K562 (cell line): ENCODE results near the gene SMAD5. TPM values are rescaled to one million over a fixed set of nuclear protein-coding genes. Genes with fewer than 3 reads are reported as not detected.

Source experiments
- ATAC-seq: fragments of 200-7000 bp; cut with Tn5 transposase; 3 replicates; pipeline ENCODE4 v1.9.1; 2020; ENCODE audit warnings: moderate library complexity
- BruUV-seq: library from RNA; stranded (reverse); fragments of 400-500 nt; replicated peaks from 2 replicates; lab custom pipeline; 2021; lab: Mats Ljungman, UMichigan
- CTCF ChIA-PET: fragments of 300-600 bp; formaldehyde crosslinking; extraction: SDS; loops from one replicate; lab custom pipeline; 2021; ENCODE audit warnings: low intra/inter-chr PET ratio; lab: Yijun Ruan, JAX
- POLR2A ChIA-PET: fragments of 300-600, 350-650 bp; sonication (Branson Sonifier 250); formaldehyde crosslinking; extraction: SDS; loops from one replicate; lab custom pipeline; 2021; ENCODE audit warnings: antibody characterized with exemption, inconsistent platforms; lab: Yijun Ruan, JAX
- DNase-seq, 4 experiments: peaks; one replicate each; pipeline versions ENCODE4 v3.0.0 to v3.0.0-alpha.2; 2011 to 2018; ENCODE audit warnings: low spot score in 3 of 4, mixed read lengths in 3 of 4; ENCODE audit errors: extremely low read depth in 1 of 4
- FAIRE-seq: peaks from 2 replicates; lab custom pipeline; 2011; peaks lifted over from hg19 to GRCh38; lab: Jason Lieb, UNC
- H2AFZ ChIP-seq: 2 replicates; pipeline ENCODE4 v1.6.0; 2011; ENCODE audit warnings: low read depth, low read length, control low read depth, inconsistent platforms
- H3K27ac ChIP-seq: fragments of 200-600 bp; 3 replicates; pipeline ENCODE4 v1.8.0; 2011; ENCODE audit warnings: low read depth, mild to moderate bottlenecking, control low read depth, inconsistent platforms, low read length, moderate library complexity, mixed read lengths; ENCODE audit errors: extremely low read depth
- H3K27me3 ChIP-seq, 2 experiments: fragments of 300-600 bp in 1 of 2; 2 replicates in 1 of 2; 3 replicates in 1 of 2; pipeline versions ENCODE4 v1.6.0 to v1.8.0; 2011; ENCODE audit warnings: inconsistent platforms in 2 of 2, low read length in 2 of 2, mild to moderate bottlenecking in 1 of 2, mixed read lengths in 1 of 2, moderate library complexity in 1 of 2; ENCODE audit not compliant: control insufficient read depth in 2 of 2, insufficient read depth in 2 of 2
- H3K36me3 ChIP-seq: fragments of 300-600 bp; 3 replicates; pipeline ENCODE4 v1.8.0; 2011; ENCODE audit warnings: mild to moderate bottlenecking, low read length, inconsistent platforms; ENCODE audit not compliant: control insufficient read depth, insufficient read depth
- H3K4me1 ChIP-seq, 2 experiments: fragments of 200-600 bp in 1 of 2; replicated peaks in 1 of 2; 2 replicates in 1 of 2; 3 replicates in 1 of 2; pipeline versions ENCODE4 v1.5.1 to v1.8.0; 2011; ENCODE audit warnings: inconsistent platforms in 2 of 2, low read length in 2 of 2, mild to moderate bottlenecking in 1 of 2, mixed read lengths in 1 of 2, moderate library complexity in 1 of 2; ENCODE audit not compliant: control insufficient read depth in 2 of 2, insufficient read depth in 2 of 2
- H3K4me2 ChIP-seq: 2 replicates; pipeline ENCODE4 v1.6.1; 2011; ENCODE audit warnings: low read length, control low read depth, inconsistent platforms, mixed read lengths; ENCODE audit not compliant: insufficient read depth
- H3K4me3 ChIP-seq: fragments of 200-600 bp; sonication (generic), shearing (Covaris generic); 2 replicates; pipeline ENCODE4 v1.5.1; 2016; ENCODE audit warnings: control low read depth, inconsistent platforms
- H3K79me2 ChIP-seq: fragments of 200-600 bp; 3 replicates; pipeline ENCODE4 v1.8.0; 2011; ENCODE audit warnings: low read length, inconsistent platforms; ENCODE audit not compliant: control insufficient read depth, insufficient read depth
- H3K9ac ChIP-seq, 2 experiments: 2 replicates each; pipeline versions ENCODE4 v1.6.0 to v1.6.1; 2011; ENCODE audit warnings: low read depth in 2 of 2, low read length in 2 of 2, control low read depth in 1 of 2, inconsistent platforms in 1 of 2, mild to moderate bottlenecking in 1 of 2, mixed read lengths in 1 of 2; ENCODE audit not compliant: insufficient read depth in 1 of 2
- H3K9me1 ChIP-seq: one replicate; pipeline ENCODE4 v1.6.0; 2011; ENCODE audit warnings: inconsistent platforms, mild to moderate bottlenecking, low read length, moderate library complexity; ENCODE audit not compliant: control insufficient read depth, insufficient read depth
- H3K9me3 ChIP-seq: replicated peaks from 2 replicates; pipeline ENCODE4 v1.5.1; 2011; ENCODE audit warnings: low read depth, low read length, inconsistent platforms; ENCODE audit not compliant: control insufficient read depth, insufficient read depth
- H4K20me1 ChIP-seq: replicated peaks from 2 replicates; pipeline ENCODE4 v1.6.1; 2011; ENCODE audit warnings: low read length, inconsistent platforms, mixed read lengths; ENCODE audit not compliant: control insufficient read depth, insufficient read depth
- ATF7 ChIP-seq: fragments of 450-650 bp; IDR thresholded peaks from 2 replicates; pipeline ENCODE4 v1.7.1; 2014; ENCODE audit warnings: mild to moderate bottlenecking, moderate library complexity
- ELF1 ChIP-seq: fragments of 200-800 bp; sonication (Bioruptor generic); IDR thresholded peaks from 2 replicates; pipeline ENCODE4 v1.6.1; 2016; ENCODE audit warnings: missing genetic modification characterization, missing compliant biosample characterization
- PCBP2 ChIP-seq: fragments of 200-400 bp; formaldehyde crosslinking; IDR thresholded peaks from 2 replicates; pipeline ENCODE4 v1.6.1; 2018; ENCODE audit warnings: low read length, low read depth, mild to moderate bottlenecking, moderate library complexity; ENCODE audit not compliant: poor library complexity, severe bottlenecking
- PML ChIP-seq: IDR thresholded peaks from 2 replicates; pipeline ENCODE4 v1.6.1; 2012; ENCODE audit warnings: low read length, inconsistent platforms
- PRDM10 ChIP-seq: fragments of 450-650 bp; IDR thresholded peaks from 2 replicates; pipeline ENCODE4 v1.6.1; 2018; ENCODE audit not compliant: partially characterized antibody
- ZNF143 ChIP-seq: sonication (generic); formaldehyde crosslinking; IDR thresholded peaks from 2 replicates; pipeline ENCODE4 v1.9.0; 2022; ENCODE audit warnings: mild to moderate bottlenecking, missing genetic modification reagents
- ZNF318 ChIP-seq, 2 experiments: fragments of 450-650 bp; IDR thresholded peaks; 2 replicates each; pipeline ENCODE4 v1.6.1; 2016; ENCODE audit warnings: mild to moderate bottlenecking in 2 of 2, borderline replicate concordance in 1 of 2, low read depth in 1 of 2, moderate library complexity in 1 of 2
- WGBS: fragments of 100-300 bp; shearing (Covaris generic); methylation state at CpG from one replicate; pipeline ENCODE4 v1.1.6; 2016; ENCODE audit warnings: low coverage, mixed read lengths; ENCODE audit not compliant: insufficient coverage; ENCODE audit errors: missing lambda C conversion rate; 5-methylcytosine and 5-hydroxymethylcytosine counted together
- in situ Hi-C: fragments of 300-500 bp; cut with MboI; formaldehyde crosslinking; loops from 4 replicates; pipeline ENCODE4 v1.15.0; 2018; ENCODE audit warnings: inconsistent platforms, mixed read lengths
- intact Hi-C: fragments of 100-400 bp; cut with micrococcal nuclease; formaldehyde crosslinking; loops from 2 replicates; pipeline ENCODE4 v1.14.2; 2022
- polyA plus RNA-seq, 8 experiments: library from polyadenylated mRNA; depleted of rRNA in 4 of 8; stranded (reverse) in 5 of 8; unstranded in 3 of 8; fragments of >200 nt; fragmentation: Nextera tagmentation in 2 of 8; fragmentation: Illumina TruSeq in 1 of 8; extraction: Ambion mirVana in 2 of 8; extraction: Trizol in 1 of 8; gene quantifications; 2 replicates each; pipeline versions ENCODE4 v1.2.1 to v1.2.3, GENCODE V29; 2011 to 2014; ENCODE audit warnings: inconsistent platforms in 1 of 8, missing spikeins in 1 of 8
- total RNA-seq, 7 experiments: library from RNA; depleted of rRNA in 6 of 7; stranded (reverse); fragments of >200 nt in 6 of 7; fragmentation: Illumina TruSeq in 2 of 7; extraction: Trizol in 2 of 7; gene quantifications; 2 replicates each; pipeline versions ENCODE4 v1.2.1 to v1.2.3, GENCODE V29; 2011 to 2021; ENCODE audit warnings: low replicate concordance in 1 of 7

The SMAD5 gene
- total and polyA plus RNA-seq, 9 of the 15 experiments (the other 6 are each of a cell fraction or from before 2014, with no cell fraction given): 12.4 to 53.9 (median 20.3) TPM

GRCh38 chr5:136094913-136095641 lies 37.6 kb upstream of the SMAD5 start (continued):
- peak; percentile 18 for TF ChIP-seq PRDM10

- no TSS peak for BruUV-seq
- TF ChIP-seq PCBP2 (no peak), ATF7 (no peak), PML (no peak), ZNF143 (no peak), ZNF318 (IDR thresholded peaks at IDR 0.05; ENCODE audit: borderline replicate concordance in 1 of 2, low read depth in 1 of 2) (no peak), ELF1 (tag) (no peak)
Observed at GRCh38 chr5:136098176-136098575, 34.5 kb upstream of the SMAD5 start.

More at GRCh38 chr5:136098176-136098575, 34.5 kb upstream of the SMAD5 start:
- intact Hi-C loops (no loop called here), in situ Hi-C loops (no loop called here)
- ChIA-PET POLR2A (no interaction called here), CTCF (no interaction called here)
- Histone ChIP-seq H3K4me1 (no peaks in the 10 kb centered on the region), H2AFZ (no peak overlapping the region), H3K27ac (no peak overlapping the region), H3K9ac (no peak overlapping the region), H3K79me2 (no peaks in the 10 kb centered on the region), H3K9me1 (no peaks in the 10 kb centered on the region), H3K27me3 (peaks cover 8 to 12% of the 10 kb centered on the region in 2 experiments; a peak in 3 of 5 replicates), H3K9me3 (no peaks in the 10 kb centered on the region), H3K36me3 (no peaks in the 10 kb centered on the region), H3K4me2 (no peak overlapping the region), H3K4me3 (no peak overlapping the region), H4K20me1 (no peaks in the 10 kb centered on the region)
- no peak for FAIRE-seq
- 10% methylated on average over 4 of the region's 4 CpGs for WGBS
- DNase-seq: no peak
- no peak for ATAC-seq
